HCT116 (cell line): ENCODE measurements around the gene SPSB4. TPM values are rescaled to one million over a fixed set of nuclear protein-coding genes. Genes with fewer than 3 reads are reported as not detected.

Experiments used
- ATAC-seq: fragments of 200-7000 bp; cut with Tn5 transposase; 2 replicates; pipeline ENCODE4 v1.9.1; 2020; ENCODE audit warnings: mild to moderate bottlenecking, moderate library complexity
- BruUV-seq: library from RNA; stranded (reverse); fragments of 400-500 nt; replicated peaks from 2 replicates; lab custom pipeline; 2021; lab: Mats Ljungman, UMichigan
- CTCF ChIA-PET: fragments of 300-600 bp; sonication (Branson Sonifier 250); formaldehyde crosslinking; loops from one replicate; lab custom pipeline; 2021; ENCODE audit warnings: antibody characterized with exemption; lab: Charles Lee
- POLR2A ChIA-PET: fragments of 300-600, 350-600 bp; sonication (Branson Sonifier 250); formaldehyde crosslinking; loops from one replicate; lab custom pipeline; 2021; ENCODE audit warnings: antibody characterized with exemption; lab: Charles Lee
- RAD21 ChIA-PET, 2 experiments: fragments of 300-600 bp; sonication (Branson Sonifier 250); formaldehyde crosslinking; loops; one replicate each; lab custom pipeline; 2023; ENCODE audit warnings: low total read pairs in 2 of 2; ENCODE audit not compliant: uncharacterized antibody in 2 of 2, unreplicated experiment in 2 of 2, low non-redundant PET in 1 of 2; lab: Charles Lee
- DNase-seq: peaks from one replicate; pipeline ENCODE4 v3.0.0-alpha.2; 2010; ENCODE audit warnings: low read depth, low spot score
- H2AFZ ChIP-seq: fragments of 200-600 bp; shearing (Covaris generic), sonication (generic); 2 replicates; pipeline ENCODE4 v1.6.1; 2017; ENCODE audit warnings: low read depth, mixed run types, mixed read lengths, antibody characterized with exemption, low read length; ENCODE audit not compliant: poor library complexity, severe bottlenecking
- H3K27ac ChIP-seq: 2 replicates; pipeline ENCODE4 v1.5.1; 2012; ENCODE audit warnings: low read depth, low read length
- H3K27me3 ChIP-seq: fragments of 200-600 bp; sonication (generic); 2 replicates; pipeline ENCODE4 v1.6.1; 2016; ENCODE audit warnings: mixed run types, low read length, mixed read lengths; ENCODE audit not compliant: insufficient read depth
- H3K36me3 ChIP-seq, 2 experiments: fragments of 200-500 bp in 1 of 2; fragments of 200-600 bp in 1 of 2; sonication (Bioruptor generic) in 1 of 2; sonication (generic) in 1 of 2; 2 replicates each; pipeline versions ENCODE4 v1.5.1 to v1.6.1; 2014 to 2016; ENCODE audit warnings: low read length in 2 of 2, inconsistent platforms in 1 of 2, mixed read lengths in 1 of 2, mixed run types in 1 of 2; ENCODE audit not compliant: insufficient read depth in 2 of 2, control insufficient read depth in 1 of 2
- H3K4me1 ChIP-seq, 2 experiments: fragments of 200-600 bp in 1 of 2; sonication (generic) in 1 of 2; 2 replicates each; pipeline versions ENCODE4 v1.5.1 to v1.6.1; 2012 to 2017; ENCODE audit warnings: low read length in 2 of 2, inconsistent platforms in 1 of 2, mild to moderate bottlenecking in 1 of 2, mixed read lengths in 1 of 2, mixed run types in 1 of 2, moderate library complexity in 1 of 2; ENCODE audit not compliant: insufficient read depth in 2 of 2, control insufficient read depth in 1 of 2
- H3K4me2 ChIP-seq: fragments of 200-600 bp; sonication (generic); 2 replicates; pipeline ENCODE4 v1.6.1; 2017; ENCODE audit warnings: mixed run types, low read length, mixed read lengths
- H3K4me3 ChIP-seq, 2 experiments: fragments of 200-600 bp in 1 of 2; sonication (generic) in 1 of 2; replicated peaks in 1 of 2; 2 replicates each; pipeline ENCODE4 v1.5.1; 2011 to 2016; ENCODE audit warnings: low read length in 2 of 2, control low read depth in 1 of 2, low read depth in 1 of 2, mild to moderate bottlenecking in 1 of 2, mixed read lengths in 1 of 2, mixed run types in 1 of 2
- H3K79me2 ChIP-seq: fragments of 200-600 bp; sonication (generic); 2 replicates; pipeline ENCODE4 v1.6.1; 2017; ENCODE audit warnings: mild to moderate bottlenecking, mixed run types, low read length, moderate library complexity, mixed read lengths; ENCODE audit not compliant: insufficient read depth
- H3K9ac ChIP-seq: fragments of 200-600 bp; sonication (generic); 2 replicates; pipeline ENCODE4 v1.6.1; 2016; ENCODE audit warnings: low read length, mixed read lengths
- H3K9me2 ChIP-seq: fragments of 200-600 bp; sonication (generic), shearing (Covaris generic); 2 replicates; pipeline ENCODE4 v1.6.1; 2017; ENCODE audit warnings: mixed run types, mild to moderate bottlenecking, moderate library complexity; ENCODE audit not compliant: insufficient read depth
- H3K9me3 ChIP-seq, 2 experiments: fragments of 200-500 bp in 1 of 2; fragments of 200-600 bp in 1 of 2; sonication (Bioruptor generic) in 1 of 2; sonication (generic) in 1 of 2; 2 replicates each; pipeline ENCODE4 v1.6.1; 2014 to 2017; ENCODE audit warnings: low read length in 2 of 2, mixed read lengths in 2 of 2, inconsistent platforms in 1 of 2, low read depth in 1 of 2, mild to moderate bottlenecking in 1 of 2, mixed run types in 1 of 2, moderate library complexity in 1 of 2; ENCODE audit not compliant: control insufficient read depth in 1 of 2, insufficient read depth in 1 of 2
- H4K20me1 ChIP-seq: fragments of 200-600 bp; sonication (generic), shearing (Covaris generic); 2 replicates; pipeline ENCODE4 v1.6.1; 2017; ENCODE audit warnings: mixed run types, mild to moderate bottlenecking, moderate library complexity; ENCODE audit not compliant: insufficient read depth
- ATF3 ChIP-seq: IDR thresholded peaks from 2 replicates; pipeline ENCODE4 v1.6.1; 2012
- CBX3 ChIP-seq: IDR thresholded peaks from 2 replicates; pipeline ENCODE4 v1.6.1; 2012; ENCODE audit warnings: low read depth
- CEBPB ChIP-seq: IDR thresholded peaks from 2 replicates; pipeline ENCODE4 v1.6.1; 2012; ENCODE audit warnings: low read depth
- EGR1 ChIP-seq: IDR thresholded peaks from 2 replicates; pipeline ENCODE4 v1.6.1; 2012; ENCODE audit warnings: low read depth
- ELF1 ChIP-seq: IDR thresholded peaks from 2 replicates; pipeline ENCODE4 v1.6.1; 2012; ENCODE audit warnings: low read depth, borderline replicate concordance
- EZH2 ChIP-seq: fragments of 200-600 bp; sonication (generic); IDR thresholded peaks from 2 replicates; pipeline ENCODE4 v1.6.1; 2017; ENCODE audit warnings: antibody characterized with exemption, mixed run types
- EZH2phosphoT487 ChIP-seq: fragments of 200-600 bp; IDR thresholded peaks from 2 replicates; pipeline ENCODE4 v1.6.1; 2018; ENCODE audit warnings: antibody characterized with exemption, borderline replicate concordance
- FOSL1 ChIP-seq: IDR thresholded peaks from 2 replicates; pipeline ENCODE4 v1.6.1; 2012; ENCODE audit warnings: low read depth
- MAX ChIP-seq: IDR thresholded peaks from 2 replicates; pipeline ENCODE4 v1.6.1; 2012
- POLR2A ChIP-seq: IDR thresholded peaks from 2 replicates; pipeline ENCODE4 v1.7.0; 2011; ENCODE audit warnings: borderline replicate concordance; ENCODE audit not compliant: insufficient read depth, insufficient read length; ENCODE audit errors: extremely low read depth
- POLR2AphosphoS5 ChIP-seq: IDR thresholded peaks from 2 replicates; pipeline ENCODE4 v1.6.1; 2011; ENCODE audit warnings: mild to moderate bottlenecking, low read depth, low read length, moderate library complexity
- REST ChIP-seq: IDR thresholded peaks from 2 replicates; pipeline ENCODE4 v1.6.1; 2012; ENCODE audit warnings: low read depth
- SIN3A ChIP-seq: IDR thresholded peaks from 2 replicates; pipeline ENCODE4 v1.6.1; 2012; ENCODE audit warnings: low read depth
- YY1 ChIP-seq: IDR thresholded peaks from 2 replicates; pipeline ENCODE4 v1.6.1; 2011; ENCODE audit warnings: low read length, low read depth, moderate library complexity, mild to moderate bottlenecking; ENCODE audit not compliant: insufficient replicate concordance; ENCODE audit errors: extremely low read depth
- ZFX ChIP-seq: fragments of 450-650 bp; IDR thresholded peaks from 2 replicates; pipeline ENCODE4 v1.6.1; 2017
- ZNF274 ChIP-seq: fragments of 200-500 bp; sonication (Bioruptor generic); IDR thresholded peaks from 2 replicates; pipeline ENCODE4 v1.6.1; 2014; ENCODE audit warnings: mild to moderate bottlenecking, low read depth, low read length, inconsistent platforms
- intact Hi-C: fragments of 100-400 bp; cut with micrococcal nuclease; formaldehyde crosslinking; loops from 2 replicates; pipeline ENCODE4 v1.10.0; 2022
- total RNA-seq: library from RNA; stranded (reverse); gene quantifications from one replicate; pipeline ENCODE4 v1.2.1, GENCODE V29; 2021; ENCODE audit not compliant: unreplicated experiment
- TF ChIP-seq, protein P1 (sequence below): IDR thresholded peaks from 2 replicates; pipeline ENCODE4 v1.6.1; 2011; ENCODE audit warnings: mild to moderate bottlenecking, low read length, moderate library complexity; ENCODE audit not compliant: insufficient replicate concordance; ENCODE audit errors: extremely low read depth
- TF ChIP-seq, protein P2 (sequence below), 3 experiments: fragments of 200-600 bp in 1 of 3; sonication (generic) in 1 of 3; IDR thresholded peaks in 2 of 3; conservative IDR thresholded peaks in 1 of 3; 2 replicates each; pipeline ENCODE4 v1.5.1; 2012 to 2017; ENCODE audit warnings: low read depth in 2 of 3, low read length in 2 of 3, antibody characterized with exemption in 1 of 3, borderline replicate concordance in 1 of 3, control low read depth in 1 of 3, mild to moderate bottlenecking in 1 of 3, mixed read lengths in 1 of 3, mixed run types in 1 of 3, moderate library complexity in 1 of 3; ENCODE audit not compliant: insufficient read depth in 1 of 3

Gene SPSB4
- total RNA-seq, 1 experiment from 2014 or later, result 0.57 TPM

GRCh38 chr3:141127344-141128125, 76.4 kb downstream of the SPSB4 start:
- TF ChIP-seq, protein P1, sequence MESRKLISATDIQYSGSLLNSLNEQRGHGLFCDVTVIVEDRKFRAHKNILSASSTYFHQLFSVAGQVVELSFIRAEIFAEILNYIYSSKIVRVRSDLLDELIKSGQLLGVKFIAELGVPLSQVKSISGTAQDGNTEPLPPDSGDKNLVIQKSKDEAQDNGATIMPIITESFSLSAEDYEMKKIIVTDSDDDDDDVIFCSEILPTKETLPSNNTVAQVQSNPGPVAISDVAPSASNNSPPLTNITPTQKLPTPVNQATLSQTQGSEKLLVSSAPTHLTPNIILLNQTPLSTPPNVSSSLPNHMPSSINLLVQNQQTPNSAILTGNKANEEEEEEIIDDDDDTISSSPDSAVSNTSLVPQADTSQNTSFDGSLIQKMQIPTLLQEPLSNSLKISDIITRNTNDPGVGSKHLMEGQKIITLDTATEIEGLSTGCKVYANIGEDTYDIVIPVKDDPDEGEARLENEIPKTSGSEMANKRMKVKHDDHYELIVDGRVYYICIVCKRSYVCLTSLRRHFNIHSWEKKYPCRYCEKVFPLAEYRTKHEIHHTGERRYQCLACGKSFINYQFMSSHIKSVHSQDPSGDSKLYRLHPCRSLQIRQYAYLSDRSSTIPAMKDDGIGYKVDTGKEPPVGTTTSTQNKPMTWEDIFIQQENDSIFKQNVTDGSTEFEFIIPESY, result no peak
- TF ChIP-seq CEBPB (no peak), POLR2A (no peak), SIN3A (no peak), REST (no peak), ATF3 (no peak), YY1 (no peak), CBX3 (no peak), EZH2 (no peak), ELF1 (no peak), FOSL1 (no peak), ZNF274 (no peak), EZH2phosphoT487 (no peak), EGR1 (no peak), ZFX (no peak), MAX (no peak), POLR2AphosphoS5 (no peak)
- TF ChIP-seq, protein P2, sequence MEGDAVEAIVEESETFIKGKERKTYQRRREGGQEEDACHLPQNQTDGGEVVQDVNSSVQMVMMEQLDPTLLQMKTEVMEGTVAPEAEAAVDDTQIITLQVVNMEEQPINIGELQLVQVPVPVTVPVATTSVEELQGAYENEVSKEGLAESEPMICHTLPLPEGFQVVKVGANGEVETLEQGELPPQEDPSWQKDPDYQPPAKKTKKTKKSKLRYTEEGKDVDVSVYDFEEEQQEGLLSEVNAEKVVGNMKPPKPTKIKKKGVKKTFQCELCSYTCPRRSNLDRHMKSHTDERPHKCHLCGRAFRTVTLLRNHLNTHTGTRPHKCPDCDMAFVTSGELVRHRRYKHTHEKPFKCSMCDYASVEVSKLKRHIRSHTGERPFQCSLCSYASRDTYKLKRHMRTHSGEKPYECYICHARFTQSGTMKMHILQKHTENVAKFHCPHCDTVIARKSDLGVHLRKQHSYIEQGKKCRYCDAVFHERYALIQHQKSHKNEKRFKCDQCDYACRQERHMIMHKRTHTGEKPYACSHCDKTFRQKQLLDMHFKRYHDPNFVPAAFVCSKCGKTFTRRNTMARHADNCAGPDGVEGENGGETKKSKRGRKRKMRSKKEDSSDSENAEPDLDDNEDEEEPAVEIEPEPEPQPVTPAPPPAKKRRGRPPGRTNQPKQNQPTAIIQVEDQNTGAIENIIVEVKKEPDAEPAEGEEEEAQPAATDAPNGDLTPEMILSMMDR (IDR thresholded peaks at IDR 0.05 in 2 of 3, conservative IDR thresholded peaks at IDR 0.05 in 1 of 3; ENCODE audit: borderline replicate concordance in 1 of 3, insufficient read depth in 1 of 3, low read depth in 2 of 3, low read length in 2 of 3), result no peak
- H3K79me2 ChIP-seq, result no peaks in the 10 kb centered on the region
- no peak overlapping the region for H3K4me2 ChIP-seq
- no peak for ATAC-seq
- no peak for DNase-seq
- no peaks in the 10 kb centered on the region for H3K36me3 ChIP-seq
- CTCF ChIA-PET, result no interaction called here
- peaks cover 14% of the 10 kb centered on the region for H3K27me3 ChIP-seq
- RAD21 ChIA-PET, result no interaction called here
- POLR2A ChIA-PET, result no interaction called here
- H3K4me1 ChIP-seq, result no peaks in the 10 kb centered on the region
- no peaks in the 10 kb centered on the region for H4K20me1 ChIP-seq
- intact Hi-C loops, result no loop called here
- no peak overlapping the region for H3K4me3 ChIP-seq
- H3K27ac ChIP-seq, result no peak overlapping the region
- H3K9me3 ChIP-seq, result no peaks in the 10 kb centered on the region
- H2AFZ ChIP-seq, result no peak overlapping the region
- BruUV-seq, result no TSS peak
- H3K9me2 ChIP-seq, result no peaks in the 10 kb centered on the region
- H3K9ac ChIP-seq, result no peak overlapping the region
